ENCODE data around the gene TMEM243.
"Not testable (repeated sequence)": the region's sequence is repeated elsewhere in the genome, so short reads cannot be mapped to it uniquely, and the experiment has no call there.

Gene TMEM243, protein sequence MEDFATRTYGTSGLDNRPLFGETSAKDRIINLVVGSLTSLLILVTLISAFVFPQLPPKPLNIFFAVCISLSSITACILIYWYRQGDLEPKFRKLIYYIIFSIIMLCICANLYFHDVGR
- 35.3 to 79.9 (median 77.5) reads per million in 3 experiments for total RNA-seq

DNA sequence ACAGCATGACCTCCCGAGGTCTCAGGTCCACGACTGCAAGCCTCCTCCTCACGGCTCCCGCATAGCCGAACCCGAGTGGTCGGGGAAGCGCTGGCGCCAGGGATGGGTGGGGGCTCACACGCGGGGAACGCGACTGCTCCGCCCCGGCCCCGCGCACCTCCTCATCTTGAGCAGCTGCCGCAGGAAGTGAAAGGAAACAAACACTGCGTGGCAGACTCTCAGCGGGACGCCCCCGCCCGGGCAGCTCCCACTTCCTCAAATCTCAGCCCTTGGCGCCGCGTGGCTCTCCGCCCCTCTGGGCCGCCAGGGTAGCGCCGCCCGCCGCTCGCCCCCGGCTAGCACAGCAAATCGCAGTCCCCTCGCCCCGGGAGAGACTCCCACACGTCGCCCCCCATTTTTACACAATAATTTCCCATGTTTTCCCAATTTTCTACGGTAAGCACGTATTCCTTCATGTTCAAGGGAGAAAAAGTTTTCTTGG, at the start of gene TMEM243:
Gene TMEM243, minus strand, starts transcription at position 188 of the 481 bp plus-strand sequence. CDS start 229 bp downstream, outside the sequence.
- DNase-seq = peak; percentile 88

DNA sequence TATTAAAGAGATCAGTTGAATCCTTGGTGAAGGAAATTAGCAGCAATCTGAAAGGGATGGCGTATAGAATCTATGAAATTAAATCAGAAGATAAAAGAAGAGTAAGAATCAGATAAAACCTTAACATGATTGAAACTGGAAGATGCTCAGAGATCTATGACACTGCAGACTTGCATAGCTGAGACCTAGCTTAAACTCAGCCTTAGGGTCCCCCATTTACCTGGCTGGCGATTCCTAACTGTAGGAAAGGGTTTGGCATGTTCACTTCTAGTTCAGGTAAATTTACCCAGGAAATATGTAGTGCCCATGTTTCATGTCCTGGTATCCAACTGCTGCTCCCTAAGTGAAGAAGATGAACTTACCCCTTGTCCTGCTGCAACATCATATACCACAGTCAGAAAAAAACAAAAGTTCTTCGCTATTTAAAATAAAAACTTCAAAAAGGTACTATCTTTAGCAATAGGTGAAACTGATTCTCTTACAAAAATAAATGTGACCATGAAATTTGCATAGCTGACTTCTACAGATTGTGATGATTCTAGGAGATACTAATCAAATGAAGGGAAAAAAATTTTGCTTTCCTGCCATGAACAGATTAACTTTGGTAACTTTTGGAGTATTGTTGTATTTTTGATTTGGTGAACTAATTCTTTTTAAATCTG, 47.8 kb upstream of the TMEM243 start:
- DNase-seq = no peak

DNA sequence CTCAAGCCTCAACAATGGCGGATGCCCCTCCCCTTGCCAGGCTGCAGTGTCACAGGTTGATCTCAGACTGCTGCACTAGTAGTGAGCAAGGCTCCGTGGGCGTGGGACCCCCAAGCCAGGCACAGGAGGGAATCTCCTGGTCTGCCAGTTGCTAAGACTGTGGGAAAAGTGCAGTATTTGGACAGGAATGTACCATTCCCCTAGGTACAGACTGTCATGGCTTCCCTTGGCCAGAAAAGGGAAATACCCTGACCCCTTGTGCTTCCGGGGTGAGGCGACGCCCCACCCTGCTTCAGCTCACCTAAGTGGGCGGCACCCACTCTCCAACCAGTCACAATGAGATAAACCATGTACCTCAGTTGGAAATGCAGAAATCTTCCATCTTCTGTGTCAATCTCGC, 44.0 kb upstream of the TMEM243 start:
- DNase-seq = no peak

- DNase-seq = no peak
These were observed 34.1 kb upstream of the TMEM243 start for GRCh38 chr7:87253589-87254087.

- DNase-seq = not testable (repeated sequence)
These were observed 26.1 kb upstream of the TMEM243 start for GRCh38 chr7:87245671-87246070.

- DNase-seq = not testable (repeated sequence)
These were observed 19.0 kb upstream of the TMEM243 start for GRCh38 chr7:87238464-87239051.

GRCh38 chr7:87234949-87235348, 15.4 kb upstream of the TMEM243 start:
- DNase-seq = no peak

DNA sequence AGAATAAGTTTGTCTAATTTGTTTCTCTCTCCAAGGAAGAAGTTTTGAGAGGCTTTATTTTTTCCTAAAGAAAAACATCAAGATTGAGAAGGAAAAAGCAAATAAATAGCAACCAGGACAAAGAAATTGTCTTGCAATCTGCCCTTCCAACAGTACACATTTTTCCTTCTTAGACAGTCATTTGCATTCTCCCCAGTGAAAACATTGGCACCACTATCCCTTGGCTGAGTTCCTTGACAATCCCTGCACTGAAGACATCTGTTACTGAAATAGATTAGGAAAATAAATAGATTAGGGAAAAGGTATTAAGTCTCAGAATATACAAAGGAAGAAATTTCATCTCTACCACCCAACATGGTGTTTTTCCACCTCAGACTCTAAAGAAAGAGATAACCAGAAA, 12.2 kb upstream of the TMEM243 start:
- DNase-seq = no peak

- DNase-seq = no peak
These were observed 11.7 kb upstream of the TMEM243 start for GRCh38 chr7:87231258-87231657.

DNA sequence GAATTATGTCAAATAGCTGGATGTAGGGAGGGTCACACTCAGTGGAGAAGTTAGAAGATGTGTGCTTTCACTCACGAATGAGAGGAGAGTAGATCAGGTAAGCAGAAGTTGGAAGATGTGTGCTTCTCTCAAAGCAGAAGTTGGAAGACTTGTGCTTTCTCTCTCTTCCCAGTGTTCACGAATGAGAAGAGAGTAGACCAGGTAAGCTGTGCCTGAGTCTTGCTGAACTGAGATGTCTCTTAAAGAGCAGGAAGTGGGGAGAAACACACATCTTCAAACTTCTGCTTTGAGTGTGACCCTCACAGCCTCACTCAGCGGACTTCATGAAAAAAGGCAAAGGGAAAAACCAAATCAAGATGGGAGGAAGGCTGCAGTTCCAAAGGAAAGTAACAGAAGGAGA, 7.0 kb upstream of the TMEM243 start:
- DNase-seq = no peak

DNA sequence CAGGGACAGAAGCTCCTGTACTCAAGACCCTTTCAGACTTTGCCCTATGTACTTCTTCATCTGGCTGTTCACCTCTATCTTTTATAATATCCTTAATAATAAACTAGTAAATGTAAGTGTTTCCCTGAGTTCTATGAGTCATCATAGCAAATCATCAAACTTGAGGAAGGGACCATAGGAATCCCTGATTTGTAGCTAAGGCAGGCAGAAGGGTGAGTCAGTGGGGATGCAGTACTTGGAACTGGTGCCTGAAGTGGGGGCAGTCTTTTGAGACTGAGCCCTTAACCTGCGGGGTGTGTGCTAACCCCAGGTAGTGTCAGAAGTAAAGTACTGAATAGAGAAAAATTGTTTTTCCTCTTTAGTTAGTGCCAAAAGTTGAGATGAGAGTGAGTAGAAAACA, 6.2 kb upstream of the TMEM243 start:
- no peak for DNase-seq

- no peak for DNase-seq
These were observed 4.1 kb upstream of the TMEM243 start for GRCh38 chr7:87223666-87224065.

DNA sequence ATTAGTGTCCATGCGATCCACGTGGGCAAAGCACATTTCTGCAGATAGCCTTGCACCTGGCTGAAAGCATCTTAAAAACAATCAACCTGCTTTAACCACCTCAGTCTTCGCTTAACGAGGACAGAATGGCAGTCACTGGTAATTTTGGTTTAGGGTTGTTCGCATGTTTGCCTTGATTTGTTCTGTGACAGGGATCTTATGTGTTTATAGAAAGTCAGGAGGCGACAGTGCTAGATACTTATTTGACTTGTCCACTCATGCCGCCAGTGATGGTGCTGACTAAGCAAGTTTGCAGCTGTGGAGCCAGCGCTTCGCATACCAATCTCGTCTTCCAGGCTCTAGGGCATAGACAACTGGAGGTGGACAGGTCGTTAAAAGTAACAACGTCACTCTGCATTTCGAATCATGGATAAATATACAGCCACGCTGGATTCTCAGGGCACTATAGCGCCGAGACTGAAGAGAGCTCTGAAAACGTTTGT, 1.2 kb upstream of the TMEM243 start:
- no peak for DNase-seq

DNA sequence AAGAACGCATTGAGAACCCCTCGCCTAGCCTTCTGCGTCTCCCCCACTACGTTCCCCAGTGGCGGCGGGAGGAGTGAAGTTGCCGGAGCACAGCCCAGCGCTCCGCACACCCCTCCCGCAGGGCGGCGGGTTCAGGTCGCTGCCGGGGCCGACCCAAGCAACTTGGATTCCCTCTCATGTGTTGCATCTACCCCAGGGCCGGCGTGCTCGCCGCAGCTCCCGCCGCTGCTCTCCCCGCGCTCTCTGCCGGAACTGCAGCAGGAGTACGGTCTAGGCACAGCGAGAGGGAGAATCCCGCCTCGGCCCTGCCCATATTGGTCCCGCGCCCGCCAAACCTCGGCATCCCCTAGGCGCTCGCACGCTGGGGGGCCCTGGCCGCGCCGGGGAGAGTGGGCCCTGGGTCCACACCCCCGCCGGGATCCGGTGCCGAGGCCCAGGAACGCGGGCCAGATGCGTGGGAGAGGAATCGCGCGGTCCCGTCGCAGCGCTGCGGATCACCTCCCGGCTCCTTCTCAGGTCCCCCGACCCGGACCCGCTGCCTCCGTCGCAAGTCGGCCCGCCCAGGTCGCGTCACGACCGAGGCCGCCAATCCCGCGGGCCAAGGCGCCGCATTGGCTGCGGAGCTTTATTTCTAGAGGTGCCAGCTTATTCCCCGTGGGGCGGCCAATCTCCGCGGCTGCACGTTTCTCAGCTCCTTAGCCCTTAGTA, 648 bp upstream of the TMEM243 start:
- DNase-seq = peak; percentile 86

DNA sequence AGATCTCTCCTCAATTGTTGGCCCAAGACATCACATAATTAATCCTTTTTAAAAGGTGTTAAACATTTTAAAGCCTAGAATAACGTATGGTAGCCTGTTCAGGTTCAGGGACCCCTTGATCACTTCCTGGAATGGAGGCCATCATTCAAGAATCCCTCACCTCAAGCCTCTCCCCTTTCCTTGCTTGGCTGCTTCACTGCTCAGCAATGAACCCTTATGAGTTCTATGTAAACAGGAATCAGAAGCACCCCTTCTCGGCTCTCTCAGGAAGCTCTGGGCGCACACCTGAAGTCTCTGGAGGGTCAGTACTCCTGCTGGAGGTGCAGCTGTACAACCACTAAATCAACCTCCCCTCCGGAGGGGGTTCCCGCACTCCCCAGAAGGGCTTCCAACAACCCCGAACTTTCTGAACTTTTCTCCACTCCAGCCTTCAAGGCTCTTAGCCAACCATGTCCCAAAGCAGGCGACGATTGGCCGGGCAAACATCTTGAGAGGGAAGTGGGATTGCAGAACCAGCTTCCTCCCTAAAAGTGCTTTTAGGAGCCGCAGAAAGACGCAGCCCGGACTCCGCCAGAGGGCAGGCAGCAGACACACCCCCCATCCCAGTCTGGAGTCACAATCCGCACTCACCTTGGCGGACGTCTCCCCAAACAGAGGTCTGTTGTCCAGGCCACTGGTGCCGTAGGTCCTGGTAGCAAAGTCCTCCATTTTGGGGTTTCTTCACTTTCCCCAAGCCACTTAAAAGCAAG, 562 bp downstream of the TMEM243 start:
- DNase-seq = peak; percentile 45

- DNase-seq = no peak
These were observed 1.4 kb downstream of the TMEM243 start for GRCh38 chr7:87217983-87218653.

- peak; percentile 72 for DNase-seq
These were observed 2.6 kb downstream of the TMEM243 start for GRCh38 chr7:87216701-87217508.

DNA sequence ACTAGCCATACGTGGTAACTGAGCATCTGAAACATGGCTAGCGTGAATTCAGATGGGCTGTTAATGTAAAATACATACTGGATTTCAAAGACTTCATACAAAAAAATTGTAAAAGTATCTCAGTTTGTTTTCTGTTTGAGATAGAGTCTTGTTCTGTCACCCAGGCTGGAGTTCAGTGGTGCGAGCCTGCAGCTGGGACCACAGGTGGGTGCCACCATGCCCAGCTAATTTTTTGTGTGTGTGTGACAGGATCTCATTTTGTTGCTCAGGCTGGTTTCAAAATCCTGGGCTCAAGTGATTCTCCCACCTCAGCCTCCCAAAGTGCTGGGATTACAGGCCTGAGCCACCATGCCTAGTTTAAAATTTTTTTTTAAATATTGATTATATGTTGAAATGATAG, 4.5 kb downstream of the TMEM243 start:
- DNase-seq = no peak

DNA sequence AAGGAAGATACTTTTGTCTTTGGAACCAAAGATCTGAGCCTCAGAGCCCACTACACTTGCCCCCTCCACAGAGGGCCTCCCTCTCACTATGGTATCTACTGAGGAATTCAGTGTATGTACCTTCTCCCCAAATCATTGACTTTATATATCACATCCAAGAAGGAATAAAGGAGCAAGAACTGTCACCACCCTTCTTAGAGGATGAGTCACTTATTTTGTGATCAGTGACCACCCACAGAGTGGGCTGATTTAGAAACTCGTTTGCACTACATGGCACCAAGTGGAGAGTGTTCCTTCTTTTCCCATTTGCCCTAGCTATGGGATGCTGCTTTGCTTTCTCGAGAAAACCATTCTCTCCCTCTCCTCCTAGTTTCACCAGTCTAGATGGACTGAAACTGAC, 5.7 kb downstream of the TMEM243 start:
- DNase-seq = no peak

GRCh38 chr7:87213252-87213651, 6.3 kb downstream of the TMEM243 start:
- DNase-seq = no peak

DNA sequence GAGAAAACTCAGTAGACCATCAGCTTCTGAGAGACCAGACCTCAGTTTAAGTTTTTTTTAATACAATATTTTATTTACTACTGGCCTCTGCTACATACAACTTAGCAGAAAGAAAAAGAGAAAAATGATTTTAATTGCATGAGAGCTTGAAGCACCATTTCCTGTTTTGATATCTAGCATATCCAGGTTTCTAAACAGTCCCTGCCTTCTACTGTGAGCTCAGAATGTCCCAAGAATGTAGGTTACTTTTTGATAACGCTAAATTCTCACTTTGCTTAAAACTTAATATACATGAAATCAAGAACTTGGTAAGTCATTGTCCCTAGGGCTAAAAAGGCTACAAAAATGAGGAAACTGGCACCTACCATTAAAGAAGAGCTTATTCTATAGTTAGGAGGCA, 7.0 kb downstream of the TMEM243 start:
- no peak for DNase-seq
